PFSK-1 (cell line): Measurements from ENCODE around the gene KRTAP10-12.

Experiments used
- FOXP2 ChIP-seq: optimal IDR thresholded peaks from 2 replicates; pipeline ENCODE3; 2011; ENCODE audit warnings: borderline replicate concordance, control low read depth, inconsistent platforms; ENCODE audit not compliant: insufficient read depth; ENCODE audit errors: extremely low read length, extremely low read depth
- POLR2AphosphoS5 ChIP-seq: IDR thresholded peaks from 2 replicates; pipeline ENCODE4 v1.6.1; 2012; ENCODE audit warnings: low read depth, mild to moderate bottlenecking, control low read depth, low read length, moderate library complexity
- SIN3A ChIP-seq: IDR thresholded peaks from 2 replicates; pipeline ENCODE4 v1.6.1; 2012; ENCODE audit warnings: mild to moderate bottlenecking, low read length, moderate library complexity, borderline replicate concordance; ENCODE audit not compliant: insufficient read depth
- TAF1 ChIP-seq: IDR thresholded peaks from 2 replicates; pipeline ENCODE4 v1.6.1; 2012; ENCODE audit warnings: low read length, control low read depth, borderline replicate concordance; ENCODE audit not compliant: insufficient read depth
- TF ChIP-seq, protein P1 (sequence below), 2 experiments: IDR thresholded peaks; 2 replicates each; pipeline versions ENCODE4 v1.6.1 to v1.8.0; 2011 to 2012; ENCODE audit warnings: low read depth in 2 of 2, low read length in 2 of 2, control low read depth in 1 of 2, inconsistent platforms in 1 of 2, mild to moderate bottlenecking in 1 of 2, moderate library complexity in 1 of 2; ENCODE audit not compliant: insufficient read depth in 1 of 2

KRTAP10-12 gene

GRCh38 chr21:44701541-44701940 lies 4.6 kb downstream of the KRTAP10-12 start:
- no peak for TF ChIP-seq POLR2AphosphoS5

DNA sequence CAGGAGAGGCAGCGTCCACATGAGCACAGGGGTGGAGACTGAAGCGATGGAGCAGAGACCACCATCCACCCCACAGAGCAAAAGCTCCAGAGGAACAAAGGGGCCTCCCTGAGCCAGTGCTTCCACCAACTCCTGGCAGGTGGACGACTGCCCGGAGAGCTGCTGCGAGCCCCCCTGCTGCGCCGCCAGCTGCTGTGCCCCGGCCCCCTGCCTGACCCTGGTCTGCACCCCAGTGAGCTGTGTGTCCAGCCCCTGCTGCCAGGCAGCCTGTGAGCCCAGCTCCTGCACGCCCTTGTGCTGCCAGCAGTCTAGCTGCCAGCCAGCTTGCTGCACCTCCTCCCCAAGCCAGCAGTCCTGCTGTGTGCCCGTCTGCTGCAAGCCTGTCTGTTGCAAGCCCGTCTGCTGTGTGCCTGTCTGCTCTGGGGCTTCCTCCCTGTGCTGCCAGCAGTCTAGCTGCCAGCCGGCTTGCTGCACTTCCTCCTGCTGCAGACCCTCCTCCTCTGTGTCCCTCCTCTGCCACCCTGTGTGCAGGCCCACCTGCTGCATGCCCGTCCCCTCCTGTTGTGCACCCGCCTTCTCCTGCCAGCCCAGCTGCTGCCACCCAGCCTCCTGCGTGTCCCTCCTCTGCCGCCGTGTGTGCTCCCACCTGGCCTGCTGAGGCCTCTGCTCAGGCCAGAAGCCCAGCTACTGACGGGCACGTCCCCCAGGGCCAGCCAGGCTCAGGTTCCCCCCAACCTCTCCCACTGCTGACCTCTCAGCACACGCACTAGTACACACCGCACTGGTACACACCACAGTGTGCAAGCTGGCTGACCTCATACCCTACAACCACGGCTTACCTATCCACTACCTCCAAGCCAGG lies 5.4 kb downstream of the KRTAP10-12 start:
- TF ChIP-seq FOXP2 (no peak), POLR2AphosphoS5 (no peak), TAF1 (no peak), SIN3A (no peak)
- TF ChIP-seq, protein P1, sequence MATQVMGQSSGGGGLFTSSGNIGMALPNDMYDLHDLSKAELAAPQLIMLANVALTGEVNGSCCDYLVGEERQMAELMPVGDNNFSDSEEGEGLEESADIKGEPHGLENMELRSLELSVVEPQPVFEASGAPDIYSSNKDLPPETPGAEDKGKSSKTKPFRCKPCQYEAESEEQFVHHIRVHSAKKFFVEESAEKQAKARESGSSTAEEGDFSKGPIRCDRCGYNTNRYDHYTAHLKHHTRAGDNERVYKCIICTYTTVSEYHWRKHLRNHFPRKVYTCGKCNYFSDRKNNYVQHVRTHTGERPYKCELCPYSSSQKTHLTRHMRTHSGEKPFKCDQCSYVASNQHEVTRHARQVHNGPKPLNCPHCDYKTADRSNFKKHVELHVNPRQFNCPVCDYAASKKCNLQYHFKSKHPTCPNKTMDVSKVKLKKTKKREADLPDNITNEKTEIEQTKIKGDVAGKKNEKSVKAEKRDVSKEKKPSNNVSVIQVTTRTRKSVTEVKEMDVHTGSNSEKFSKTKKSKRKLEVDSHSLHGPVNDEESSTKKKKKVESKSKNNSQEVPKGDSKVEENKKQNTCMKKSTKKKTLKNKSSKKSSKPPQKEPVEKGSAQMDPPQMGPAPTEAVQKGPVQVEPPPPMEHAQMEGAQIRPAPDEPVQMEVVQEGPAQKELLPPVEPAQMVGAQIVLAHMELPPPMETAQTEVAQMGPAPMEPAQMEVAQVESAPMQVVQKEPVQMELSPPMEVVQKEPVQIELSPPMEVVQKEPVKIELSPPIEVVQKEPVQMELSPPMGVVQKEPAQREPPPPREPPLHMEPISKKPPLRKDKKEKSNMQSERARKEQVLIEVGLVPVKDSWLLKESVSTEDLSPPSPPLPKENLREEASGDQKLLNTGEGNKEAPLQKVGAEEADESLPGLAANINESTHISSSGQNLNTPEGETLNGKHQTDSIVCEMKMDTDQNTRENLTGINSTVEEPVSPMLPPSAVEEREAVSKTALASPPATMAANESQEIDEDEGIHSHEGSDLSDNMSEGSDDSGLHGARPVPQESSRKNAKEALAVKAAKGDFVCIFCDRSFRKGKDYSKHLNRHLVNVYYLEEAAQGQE (IDR thresholded peaks at IDR 0.05; ENCODE audit: insufficient read depth in 1 of 2, low read depth in 2 of 2, low read length in 2 of 2): no peak

- TF ChIP-seq TAF1 (no peak), SIN3A (no peak), FOXP2 (no peak), POLR2AphosphoS5 (no peak)
- TF ChIP-seq, protein P1 (IDR thresholded peaks at IDR 0.05; ENCODE audit: insufficient read depth in 1 of 2, low read depth in 2 of 2, low read length in 2 of 2): no peak
Measured at GRCh38 chr21:44702973-44703730, 6.2 kb downstream of the KRTAP10-12 start.

DNA sequence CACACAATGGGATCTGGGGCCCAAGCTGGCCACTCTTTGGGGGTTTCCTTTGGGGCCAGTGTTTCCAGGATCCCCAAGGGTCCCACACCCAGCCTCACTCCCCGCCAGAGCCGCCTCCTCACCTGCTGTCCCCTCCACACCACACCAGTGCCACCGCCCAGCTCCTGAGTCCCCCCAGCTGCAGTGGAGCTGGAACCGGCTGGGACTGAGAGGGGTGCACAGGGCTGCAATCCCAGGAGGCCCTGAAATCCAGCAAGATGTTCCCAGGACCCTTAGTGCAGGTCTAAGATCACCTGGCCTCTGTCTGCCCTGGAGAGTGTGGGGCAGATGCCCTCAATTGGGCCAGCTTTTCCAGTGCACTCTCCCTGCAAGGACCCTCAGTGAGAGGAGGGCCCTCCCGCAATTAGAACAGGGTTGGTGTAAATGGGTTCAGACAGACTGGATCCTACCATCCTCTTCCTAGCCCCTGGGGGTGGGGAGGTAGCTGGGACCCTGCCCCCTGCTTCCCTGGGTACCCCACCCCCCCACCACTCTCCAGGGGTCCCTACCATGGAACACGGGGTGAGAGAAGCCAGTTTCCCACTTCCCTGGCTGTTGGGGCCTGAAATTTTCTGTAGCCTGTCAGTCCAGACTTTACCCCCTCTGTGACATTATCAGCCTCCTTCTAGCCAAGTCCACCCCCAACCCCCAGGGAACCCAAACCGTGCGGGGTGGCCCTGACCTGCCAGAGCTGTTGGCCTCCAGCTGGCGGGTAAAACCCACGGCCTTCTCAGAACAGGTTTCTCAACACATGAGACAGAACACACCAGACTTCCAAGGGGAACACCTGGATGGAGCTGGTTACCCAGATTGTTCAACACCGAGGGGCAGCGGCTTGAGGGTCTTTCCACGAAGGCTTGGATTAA lies 7.0 kb downstream of the KRTAP10-12 start:
- no peak for TF ChIP-seq SIN3A
- TF ChIP-seq TAF1: no peak
- TF ChIP-seq, protein P1 (IDR thresholded peaks at IDR 0.05; ENCODE audit: insufficient read depth in 1 of 2, low read depth in 2 of 2, low read length in 2 of 2): no peak
- no peak for TF ChIP-seq POLR2AphosphoS5
- no peak for TF ChIP-seq FOXP2

DNA sequence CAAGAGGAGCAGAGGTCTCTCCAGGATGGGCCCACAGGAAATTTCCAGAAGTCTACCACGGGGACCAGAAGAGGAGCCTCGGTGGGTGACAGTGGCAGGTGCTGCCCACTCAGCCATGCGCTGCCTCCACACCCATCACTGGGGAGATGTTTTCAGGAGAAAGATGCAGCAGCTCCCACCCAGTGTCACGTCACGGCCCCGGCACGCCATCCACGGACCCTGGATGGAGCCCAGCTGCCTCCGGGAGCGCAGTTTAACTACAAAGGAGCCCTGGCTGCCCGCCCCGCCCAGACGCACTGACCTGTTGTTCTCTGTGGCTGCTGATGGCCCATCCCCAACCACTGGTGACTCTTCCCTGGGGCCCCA lies 7.6 kb downstream of the KRTAP10-12 start:
- TF ChIP-seq POLR2AphosphoS5: no peak
- no peak for TF ChIP-seq TAF1
- TF ChIP-seq FOXP2: no peak
- TF ChIP-seq SIN3A: no peak
- TF ChIP-seq, protein P1 (IDR thresholded peaks at IDR 0.05; ENCODE audit: insufficient read depth in 1 of 2, low read depth in 2 of 2, low read length in 2 of 2): no peak
